ENCODE measurements around the gene LBP.

DNA sequence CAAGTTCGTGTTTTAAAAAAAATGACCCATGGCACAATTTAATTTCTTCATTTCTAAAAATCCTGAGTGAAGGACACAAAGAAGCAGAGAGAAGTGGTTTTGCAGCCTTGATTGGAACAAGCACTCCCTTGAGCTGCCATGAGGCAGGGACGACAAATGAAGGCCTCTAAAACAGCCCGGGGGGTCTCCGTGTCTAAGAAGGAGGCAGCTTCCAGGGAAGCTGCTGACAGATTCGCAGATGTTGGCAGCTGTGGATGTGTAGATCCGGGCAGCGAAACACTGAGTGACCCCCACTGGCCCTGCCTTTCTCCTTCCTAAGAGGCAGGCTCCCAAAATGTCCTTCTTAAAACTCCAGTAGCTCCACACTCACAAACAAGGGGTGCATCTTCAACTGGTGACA is 9.6 kb upstream of the LBP start:
- no peak for TF ChIP-seq GABPA (IDR thresholded peaks at IDR 0.05; ENCODE audit: low read depth)
- no peak for TF ChIP-seq RAD21 (IDR thresholded peaks at IDR 0.05; ENCODE audit: low read length)
- TF ChIP-seq EP300 (IDR thresholded peaks at IDR 0.05; ENCODE audit: borderline replicate concordance in 1 of 2, low read depth in 1 of 2, low read length in 1 of 2): no peak
